Gastroesophageal sphincter (tissue), 4 donors: ENCODE results near the gene CLIP3. TPM values are rescaled to one million over a fixed set of nuclear protein-coding genes. Genes with fewer than 3 reads are reported as not detected.

Source experiments
- ATAC-seq: fragments of 150-250 bp; one replicate; pipeline ENCODE4 v1.9.1; 2016; ENCODE audit warnings: mild to moderate bottlenecking, moderate library complexity
- H3K27ac ChIP-seq, 4 donors: fragments of 200-600 bp; sonication (generic) in 3 of 4; 1 replicate in 3 of 4; 2 replicates in 1 of 4; pipeline ENCODE4 v1.5.1; 2016 to 2019
- H3K27me3 ChIP-seq: fragments of 200-600 bp; sonication (generic); one replicate; pipeline ENCODE4 v1.5.1; 2019
- H3K36me3 ChIP-seq, 2 donors: fragments of 200-600 bp; sonication (generic); one replicate each; pipeline ENCODE4 v1.5.1; 2019; ENCODE audit warnings: control low read depth in 1 of 2
- H3K4me1 ChIP-seq, 3 donors: fragments of 200-600 bp; sonication (generic); 1 replicate in 2 of 3; 2 replicates in 1 of 3; pipeline ENCODE4 v1.5.1; 2016 to 2019; ENCODE audit warnings: control low read depth in 2 of 3
- H3K4me3 ChIP-seq, 2 donors: fragments of 200-600 bp; sonication (generic); one replicate each; pipeline ENCODE4 v1.5.1; 2019; ENCODE audit warnings: mild to moderate bottlenecking in 1 of 2, moderate library complexity in 1 of 2
- H3K9me3 ChIP-seq, 3 donors: fragments of 200-600 bp; sonication (generic); one replicate each; pipeline ENCODE4 v1.5.1; 2017 to 2019; ENCODE audit warnings: control low read depth in 2 of 3
- EP300 ChIP-seq: sonication (generic); formaldehyde crosslinking; IDR thresholded peaks from one replicate; pipeline ENCODE4 v1.6.1; 2017; ENCODE audit warnings: antibody characterized with exemption, mild to moderate bottlenecking
- POLR2A ChIP-seq, 2 donors: fragments of 450-650 bp; IDR thresholded peaks; one replicate each; pipeline ENCODE4 v1.6.1; 2017; ENCODE audit warnings: antibody characterized with exemption in 2 of 2, mild to moderate bottlenecking in 2 of 2, moderate library complexity in 1 of 2
- POLR2AphosphoS5 ChIP-seq: sonication (generic); formaldehyde crosslinking; IDR thresholded peaks from one replicate; pipeline ENCODE4 v1.6.1; 2017; ENCODE audit warnings: antibody characterized with exemption
- WGBS, 2 donors: methylation state at CpG; one replicate each; pipeline ENCODE4 v1.1.5; 2018; ENCODE audit warnings: low coverage in 1 of 2; 5-methylcytosine and 5-hydroxymethylcytosine counted together
- total RNA-seq, 4 donors: library from RNA; depleted of rRNA; stranded (reverse); fragments of >200 nt; gene quantifications; one replicate each; pipeline ENCODE4 v1.1.0, GENCODE V29; 2016
- TF ChIP-seq, protein P1 (sequence below), 4 experiments: fragments of 200-600 bp in 2 of 4; fragments of 450-650 bp in 2 of 4; sonication (generic) in 1 of 4; IDR thresholded peaks; one replicate each; pipeline ENCODE4 v1.5.1; 2017 to 2019; ENCODE audit warnings: antibody characterized with exemption in 4 of 4, mild to moderate bottlenecking in 2 of 4, moderate library complexity in 2 of 4

CLIP3 gene
- total RNA-seq, result 10 to 100 TPM; 26.8 to 66.2 (median 31.1) TPM

DNA sequence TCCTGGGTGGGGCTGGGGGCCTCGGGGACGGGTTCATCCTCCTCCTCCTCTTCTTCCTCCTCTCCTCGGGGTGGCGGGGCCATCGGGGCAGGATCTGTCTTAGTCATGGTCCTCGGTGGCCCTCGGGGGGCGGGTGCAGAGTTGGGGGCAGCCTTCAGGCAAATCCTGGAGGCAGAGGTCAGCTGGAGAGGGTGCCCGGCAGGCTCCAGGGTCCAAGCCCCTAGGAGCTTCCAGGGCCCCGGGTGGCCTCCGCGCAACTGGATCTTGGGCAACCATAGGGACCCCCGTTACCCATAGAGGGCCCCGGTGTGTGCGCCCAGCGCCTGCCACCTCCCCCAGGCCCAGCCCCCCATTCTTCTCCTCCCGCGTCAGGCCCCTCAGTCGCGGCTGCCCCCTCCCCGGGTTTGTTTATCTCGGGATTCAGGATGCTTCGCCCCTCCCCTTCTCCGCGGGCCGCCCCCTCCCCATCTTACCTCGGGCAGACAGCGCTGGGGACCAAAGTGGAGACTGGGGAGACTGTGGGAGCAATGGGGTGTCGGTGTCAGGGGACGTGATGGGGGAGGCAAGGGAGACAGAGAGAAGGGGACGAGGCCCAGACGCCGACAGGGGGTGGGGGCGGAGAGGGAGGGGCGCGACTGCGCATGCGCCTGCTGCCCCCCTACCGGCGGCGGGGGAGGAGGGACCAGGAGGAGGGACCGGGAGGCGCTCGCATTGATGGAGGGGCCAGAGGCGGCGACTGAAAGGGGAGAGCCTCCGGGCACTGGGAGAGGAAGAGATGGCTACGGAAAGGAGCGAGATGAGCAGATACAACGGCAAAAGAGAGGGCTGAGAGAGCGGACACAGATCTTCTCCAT, at the start of gene CLIP3:
CLIP3 (minus strand) TSS at position 623 of the 854 bp plus-strand sequence; CDS start at position 107, 516 bp downstream.
- WGBS, 2 donors, result 0 to 5% methylated on average over 6 to 10 of the region's 51 CpGs
- peak within 1 kb of the TSS; percentile 58 to 88 (median 82) for H3K27ac ChIP-seq
- H3K27me3 ChIP-seq, result no peaks in the 10 kb centered on the region
- H3K36me3 ChIP-seq, result peaks cover 0 to 23% of the 10 kb centered on the region in 2 donors
- TF ChIP-seq POLR2AphosphoS5 (peak; percentile 14), EP300 (no peak), POLR2A (IDR thresholded peaks at IDR 0.05) (no peak)
- TF ChIP-seq, protein P1, sequence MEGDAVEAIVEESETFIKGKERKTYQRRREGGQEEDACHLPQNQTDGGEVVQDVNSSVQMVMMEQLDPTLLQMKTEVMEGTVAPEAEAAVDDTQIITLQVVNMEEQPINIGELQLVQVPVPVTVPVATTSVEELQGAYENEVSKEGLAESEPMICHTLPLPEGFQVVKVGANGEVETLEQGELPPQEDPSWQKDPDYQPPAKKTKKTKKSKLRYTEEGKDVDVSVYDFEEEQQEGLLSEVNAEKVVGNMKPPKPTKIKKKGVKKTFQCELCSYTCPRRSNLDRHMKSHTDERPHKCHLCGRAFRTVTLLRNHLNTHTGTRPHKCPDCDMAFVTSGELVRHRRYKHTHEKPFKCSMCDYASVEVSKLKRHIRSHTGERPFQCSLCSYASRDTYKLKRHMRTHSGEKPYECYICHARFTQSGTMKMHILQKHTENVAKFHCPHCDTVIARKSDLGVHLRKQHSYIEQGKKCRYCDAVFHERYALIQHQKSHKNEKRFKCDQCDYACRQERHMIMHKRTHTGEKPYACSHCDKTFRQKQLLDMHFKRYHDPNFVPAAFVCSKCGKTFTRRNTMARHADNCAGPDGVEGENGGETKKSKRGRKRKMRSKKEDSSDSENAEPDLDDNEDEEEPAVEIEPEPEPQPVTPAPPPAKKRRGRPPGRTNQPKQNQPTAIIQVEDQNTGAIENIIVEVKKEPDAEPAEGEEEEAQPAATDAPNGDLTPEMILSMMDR (IDR thresholded peaks at IDR 0.05), result peak in 3 of 4 experiments; percentile 24 to 38 (median 35)
- no peaks in the 10 kb centered on the region for H3K9me3 ChIP-seq
- peak within 1 kb of the TSS; percentile 74 to 86 for H3K4me3 ChIP-seq
- H3K4me1 ChIP-seq, result peaks cover 0 to 37% (median 5%) of the 10 kb centered on the region in 3 donors
- ATAC-seq, result peak; percentile 87

GRCh38 chr19:36081894-36082293, 49.2 kb upstream of the CLIP3 start:
- Histone ChIP-seq H3K27ac (no peak overlapping the region), H3K27me3 (no peaks in the 10 kb centered on the region), H3K4me3 (no peak overlapping the region), H3K4me1 (no peaks in the 10 kb centered on the region), H3K9me3 (no peaks in the 10 kb centered on the region), H3K36me3 (no peaks in the 10 kb centered on the region)
- WGBS, 2 donors, result 78% methylated on average over 4 of the region's 7 CpGs; no CpG with 5 or more reads in 1 of the 2 donors
- TF ChIP-seq, protein P1 (IDR thresholded peaks at IDR 0.05), result no peak
- TF ChIP-seq POLR2AphosphoS5 (no peak), POLR2A (IDR thresholded peaks at IDR 0.05) (no peak), EP300 (no peak)
- no peak for ATAC-seq

GRCh38 chr19:36081385-36081784, 48.7 kb upstream of the CLIP3 start:
- Histone ChIP-seq H3K36me3 (no peaks in the 10 kb centered on the region), H3K4me3 (no peak overlapping the region), H3K27ac (no peak overlapping the region), H3K4me1 (no peaks in the 10 kb centered on the region), H3K9me3 (no peaks in the 10 kb centered on the region), H3K27me3 (no peaks in the 10 kb centered on the region)
- 40% methylated on average over 1 of the region's 3 CpGs; no CpG with 5 or more reads in 1 of the 2 donors for WGBS, 2 donors
- ATAC-seq, result no peak
- TF ChIP-seq, protein P1 (IDR thresholded peaks at IDR 0.05), result no peak
- no peak for TF ChIP-seq POLR2AphosphoS5

GRCh38 chr19:36079389-36079945, 46.8 kb upstream of the CLIP3 start:
- Histone ChIP-seq H3K27ac (no peak overlapping the region), H3K4me1 (no peaks in the 10 kb centered on the region)
- no peak for ATAC-seq

More at GRCh38 chr19:36079389-36079945, 46.8 kb upstream of the CLIP3 start:
- H3K9me3 ChIP-seq, result no peaks in the 10 kb centered on the region
- TF ChIP-seq EP300 (no peak), POLR2AphosphoS5 (no peak), POLR2A (IDR thresholded peaks at IDR 0.05) (no peak)
- TF ChIP-seq, protein P1 (IDR thresholded peaks at IDR 0.05), result no peak
- no peaks in the 10 kb centered on the region for H3K36me3 ChIP-seq
- no peaks in the 10 kb centered on the region for H3K27me3 ChIP-seq
- H3K4me3 ChIP-seq, result no peak overlapping the region
- WGBS, 2 donors, result 98 to 100% methylated on average over 1 to 3 of the region's 3 CpGs
